Upper lobe of left lung (tissue), 6 donors: ENCODE results near the gene NIN. TPM values are rescaled to one million over a fixed set of nuclear protein-coding genes. Genes with fewer than 3 reads are reported as not detected.

Experiments
- ATAC-seq, 2 donors: fragments of 200-7000 bp; cut with Tn5 transposase; one replicate each; pipeline ENCODE4 v1.9.1; 2022; ENCODE audit warnings: mild to moderate bottlenecking in 2 of 2, moderate library complexity in 2 of 2; ENCODE audit not compliant: low FRiP score in 2 of 2
- DNase-seq, 2 donors: peaks; one replicate each; pipeline ENCODE4 v3.0.0-alpha.2; 2019 to 2020
- H3K27ac ChIP-seq, 4 donors: fragments of 200-600 bp; sonication (generic); one replicate each; pipeline ENCODE4 v1.5.1; 2016 to 2019
- H3K27me3 ChIP-seq, 4 donors: fragments of 200-600 bp; sonication (generic); one replicate each; pipeline ENCODE4 v1.5.1; 2017 to 2019
- H3K36me3 ChIP-seq, 4 donors: fragments of 200-600 bp; sonication (generic); one replicate each; pipeline ENCODE4 v1.5.1; 2016 to 2019
- H3K4me1 ChIP-seq, 4 donors: fragments of 200-600 bp; sonication (generic); one replicate each; pipeline ENCODE4 v1.5.1; 2018 to 2019
- H3K4me3 ChIP-seq, 4 donors: fragments of 200-600 bp; sonication (generic); one replicate each; pipeline ENCODE4 v1.5.1; 2017 to 2019; ENCODE audit warnings: mild to moderate bottlenecking in 2 of 4, moderate library complexity in 1 of 4
- H3K9me3 ChIP-seq, 4 donors: fragments of 200-600 bp; sonication (generic); one replicate each; pipeline ENCODE4 v1.5.1; 2018 to 2019
- CTCF ChIP-seq, 6 experiments: fragments of 450-650 bp in 4 of 6; fragments of 200-600 bp in 2 of 6; sonication (generic) in 2 of 6; IDR thresholded peaks; one replicate each; pipeline ENCODE4 v1.5.1; 2016 to 2019; ENCODE audit warnings: antibody characterized with exemption in 6 of 6
- EP300 ChIP-seq, 4 donors: sonication (generic); formaldehyde crosslinking; IDR thresholded peaks; one replicate each; pipeline ENCODE4 v1.5.1; 2017; ENCODE audit warnings: antibody characterized with exemption in 4 of 4, control low read depth in 2 of 4
- POLR2A ChIP-seq, 4 donors: fragments of 450-650 bp; IDR thresholded peaks; one replicate each; pipeline ENCODE4 v1.5.1; 2016 to 2017; ENCODE audit warnings: antibody characterized with exemption in 4 of 4, mild to moderate bottlenecking in 2 of 4
- POLR2AphosphoS5 ChIP-seq, 2 donors: sonication (generic); formaldehyde crosslinking; IDR thresholded peaks; one replicate each; pipeline ENCODE4 v1.5.1; 2017; ENCODE audit warnings: antibody characterized with exemption in 2 of 2
- WGBS, 2 donors: methylation state at CpG; one replicate each; pipeline ENCODE4 v1.1.5; 2017 to 2018; 5-methylcytosine and 5-hydroxymethylcytosine counted together
- total RNA-seq, 6 donors: library from RNA; depleted of rRNA in 4 of 6; stranded (reverse); fragments of >200 nt in 4 of 6; gene quantifications; one replicate each; pipeline versions ENCODE4 v1.1.0 to v1.2.1, GENCODE V29; 2016 to 2021
- donor health status: DM: no; HTN: no; CAD: no; lungs with moderate emphysema.
- donor health status: DM: no; HTN: yes; CAD: no; lungs with severe emphysema.

Gene NIN
- total RNA-seq, 6 donors from 2014 or later = 24.8 to 50.3 (median 42.2) TPM

DNA sequence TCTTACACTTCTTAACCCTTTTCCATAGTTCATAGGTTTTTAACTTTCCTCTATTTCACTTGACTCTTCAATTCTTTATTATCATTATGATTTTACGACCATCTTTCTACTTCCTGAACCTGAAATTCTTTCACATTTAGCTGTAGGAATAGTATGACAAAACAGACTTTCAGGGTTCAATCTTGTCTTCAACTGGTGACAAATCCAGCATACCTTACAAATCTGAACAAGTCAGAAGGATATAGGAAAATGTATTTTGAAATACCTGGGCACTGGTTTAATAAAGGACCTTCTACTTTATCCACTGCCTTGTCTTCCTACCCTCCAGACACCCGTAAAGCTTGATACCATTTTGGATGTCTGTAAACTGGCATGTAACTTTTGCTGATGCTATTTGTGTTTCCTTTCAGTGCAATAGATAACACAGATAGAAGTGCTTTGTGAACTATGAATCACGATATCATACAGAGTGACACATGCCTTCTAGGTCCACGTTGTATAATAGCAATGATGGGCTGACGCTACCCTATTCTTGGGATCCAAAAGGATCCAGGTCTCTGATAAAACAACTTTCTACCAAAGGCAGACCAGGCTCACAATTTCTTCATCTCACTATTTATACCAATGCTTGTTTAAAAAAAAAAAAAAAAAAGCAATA is 85.4 kb downstream of the NIN start:
- TF ChIP-seq CTCF (IDR thresholded peaks at IDR 0.05) = no peak
- no peak for TF ChIP-seq POLR2A (IDR thresholded peaks at IDR 0.05)
- no peak for TF ChIP-seq EP300 (IDR thresholded peaks at IDR 0.05)
- no peak for ATAC-seq
- H3K36me3 ChIP-seq = peaks cover 0 to 52% (median 14%) of the 10 kb centered on the region in 4 donors
- no peak for DNase-seq
- peaks cover 3 to 7% (median 4%) of the 10 kb centered on the region in 4 donors for H3K4me1 ChIP-seq
- no peaks in the 10 kb centered on the region for H3K27me3 ChIP-seq
- H3K9me3 ChIP-seq = no peaks in the 10 kb centered on the region
- 90 to 94% methylated on average over 5 of the region's 5 CpGs for WGBS, 2 donors
- no peak overlapping the region for H3K4me3 ChIP-seq
- no peak overlapping the region for H3K27ac ChIP-seq

- TF ChIP-seq CTCF (IDR thresholded peaks at IDR 0.05) (no peak), POLR2AphosphoS5 (IDR thresholded peaks at IDR 0.05) (no peak), POLR2A (IDR thresholded peaks at IDR 0.05) (no peak), EP300 (IDR thresholded peaks at IDR 0.05) (no peak)
- Histone ChIP-seq H3K27ac (no peak overlapping the region), H3K4me3 (no peak overlapping the region), H3K4me1 (peaks cover 3 to 13% (median 7%) of the 10 kb centered on the region in 4 donors), H3K36me3 (peaks cover 0 to 50% (median 14%) of the 10 kb centered on the region in 4 donors), H3K27me3 (no peaks in the 10 kb centered on the region), H3K9me3 (no peaks in the 10 kb centered on the region)
- DNase-seq (no peak), ATAC-seq (no peak)
- 75 to 79% methylated on average over 3 of the region's 3 CpGs for WGBS, 2 donors
Measured at GRCh38 chr14:50744231-50744630, 86.7 kb downstream of the NIN start.

GRCh38 chr14:50741567-50741966 is 89.4 kb downstream of the NIN start:
- Histone ChIP-seq H3K27me3 (no peaks in the 10 kb centered on the region), H3K27ac (peak overlapping the region in 2 of 4 donors; percentile 10 to 31), H3K4me3 (no peak overlapping the region), H3K36me3 (peaks cover 0 to 59% (median 17%) of the 10 kb centered on the region in 4 donors), H3K9me3 (no peaks in the 10 kb centered on the region), H3K4me1 (peaks cover 3 to 13% (median 7%) of the 10 kb centered on the region in 4 donors)
- TF ChIP-seq CTCF (IDR thresholded peaks at IDR 0.05) (no peak), POLR2A (IDR thresholded peaks at IDR 0.05) (no peak), EP300 (IDR thresholded peaks at IDR 0.05) (no peak), POLR2AphosphoS5 (IDR thresholded peaks at IDR 0.05) (no peak)
- DNase-seq (no peak), ATAC-seq (no peak)
- 51 to 62% methylated on average over 3 of the region's 3 CpGs for WGBS, 2 donors

GRCh38 chr14:50740856-50741255 is 90.1 kb downstream of the NIN start:
- Histone ChIP-seq H3K4me1 (peaks cover 3 to 13% (median 7%) of the 10 kb centered on the region in 4 donors), H3K27ac (peak overlapping the region in 3 of 4 donors; percentile 10 to 54 (median 18)), H3K36me3 (peaks cover 0 to 61% (median 19%) of the 10 kb centered on the region in 4 donors), H3K4me3 (no peak overlapping the region), H3K9me3 (no peaks in the 10 kb centered on the region), H3K27me3 (no peaks in the 10 kb centered on the region)
- no peak for ATAC-seq
- TF ChIP-seq POLR2A (IDR thresholded peaks at IDR 0.05) (no peak), CTCF (IDR thresholded peaks at IDR 0.05) (no peak), EP300 (IDR thresholded peaks at IDR 0.05) (no peak), POLR2AphosphoS5 (IDR thresholded peaks at IDR 0.05) (no peak)
- no peak for DNase-seq

DNA sequence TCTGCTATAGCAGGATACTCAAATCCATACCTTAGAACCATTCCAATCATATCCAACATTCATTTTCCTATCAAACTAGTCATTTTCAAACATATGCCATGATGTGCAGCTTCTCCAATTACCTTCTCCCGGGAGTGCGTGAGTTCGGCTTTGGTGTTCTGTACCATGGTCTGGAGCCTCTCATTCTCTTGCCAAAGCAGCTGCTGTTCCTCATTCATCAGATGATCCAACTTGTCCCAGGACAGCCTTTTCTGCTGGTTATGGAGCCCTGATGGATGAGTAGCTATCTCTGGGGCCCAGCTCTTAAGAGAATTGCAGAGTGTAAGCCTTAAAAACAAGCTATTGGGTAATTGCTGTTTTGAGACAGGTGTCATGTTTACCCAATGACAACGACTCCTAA is 91.8 kb downstream of the NIN start:
- Histone ChIP-seq H3K27ac (peak overlapping the region in 3 of 4 donors; percentile 12 to 54 (median 27)), H3K9me3 (no peaks in the 10 kb centered on the region), H3K36me3 (peaks cover 4 to 74% (median 25%) of the 10 kb centered on the region in 4 donors), H3K4me3 (no peak overlapping the region), H3K4me1 (peaks cover 3 to 9% (median 6%) of the 10 kb centered on the region in 4 donors), H3K27me3 (no peaks in the 10 kb centered on the region)
- 77 to 78% methylated on average over 4 of the region's 4 CpGs for WGBS, 2 donors
- no peak for ATAC-seq
- no peak for DNase-seq
- TF ChIP-seq POLR2A (IDR thresholded peaks at IDR 0.05) (no peak), CTCF (IDR thresholded peaks at IDR 0.05) (no peak), POLR2AphosphoS5 (IDR thresholded peaks at IDR 0.05) (no peak), EP300 (IDR thresholded peaks at IDR 0.05) (no peak)
